ENCODE results near the gene ZNF212. TPM values are rescaled to one million over a fixed set of nuclear protein-coding genes. Genes with fewer than 3 reads are reported as not detected.

ZNF212 gene
- total RNA-seq (2014; rRNA removed; shearing (Covaris generic); ENCODE audit: low replicate concordance): 11.6 and 15.8 TPM in 2 replicates

DNA sequence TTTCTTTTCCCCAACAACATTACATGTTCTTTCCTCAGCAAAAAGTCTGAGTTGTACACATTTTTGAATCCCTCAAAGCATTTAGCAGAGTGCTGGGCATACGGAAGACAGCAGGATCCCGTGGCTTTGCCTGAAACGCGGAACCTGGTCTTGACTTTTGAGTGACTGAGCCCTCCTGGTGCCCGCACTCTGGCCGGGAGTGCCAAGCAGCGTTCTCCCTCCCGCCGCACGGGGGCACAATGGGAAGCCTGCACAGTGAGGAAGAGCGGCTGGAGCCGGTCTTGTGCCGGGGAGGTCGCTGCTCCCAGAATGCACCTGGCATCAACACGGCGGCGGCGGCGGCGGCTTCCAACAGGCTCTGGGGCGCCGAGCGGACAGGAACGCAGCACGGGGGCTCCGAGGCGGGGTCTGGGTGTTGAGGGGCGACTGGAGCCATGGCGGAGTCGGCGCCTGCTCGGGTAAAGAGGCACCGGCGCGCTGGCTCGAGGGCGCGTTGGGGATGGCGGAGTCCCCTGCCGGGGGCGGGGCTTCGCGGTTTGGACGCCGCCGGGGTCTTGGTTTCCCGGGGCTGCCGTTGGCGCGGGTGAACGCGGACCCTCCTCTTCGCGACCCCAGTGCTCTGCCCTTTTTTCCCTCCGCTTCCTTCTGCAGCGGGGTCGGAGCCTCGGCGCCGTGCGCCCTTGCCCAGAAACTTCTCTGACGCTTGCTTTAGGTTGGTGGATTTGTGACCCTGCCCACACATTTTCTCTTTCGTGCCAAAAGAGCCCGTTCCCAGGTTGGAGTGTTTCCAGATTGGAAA is at the start of gene ZNF212:
ZNF212 (plus strand) TSS at position 307 of the 799 bp plus-strand sequence; CDS start at position 435, 128 bp downstream.
- DNase-seq (ENCODE audit: low read depth): peak; percentile 92
- in situ Hi-C loops (cut with HindIII; ENCODE audit: low pct_unique_long_range_greater_than_20kb, low sequenced_read_pairs): no loop called here

GRCh38 chr7:149191851-149192250 is 47.6 kb upstream of the ZNF212 start:
- in situ Hi-C loops (cut with HindIII; ENCODE audit: low pct_unique_long_range_greater_than_20kb, low sequenced_read_pairs): no loop called here
- DNase-seq (ENCODE audit: low read depth): no peak

DNA sequence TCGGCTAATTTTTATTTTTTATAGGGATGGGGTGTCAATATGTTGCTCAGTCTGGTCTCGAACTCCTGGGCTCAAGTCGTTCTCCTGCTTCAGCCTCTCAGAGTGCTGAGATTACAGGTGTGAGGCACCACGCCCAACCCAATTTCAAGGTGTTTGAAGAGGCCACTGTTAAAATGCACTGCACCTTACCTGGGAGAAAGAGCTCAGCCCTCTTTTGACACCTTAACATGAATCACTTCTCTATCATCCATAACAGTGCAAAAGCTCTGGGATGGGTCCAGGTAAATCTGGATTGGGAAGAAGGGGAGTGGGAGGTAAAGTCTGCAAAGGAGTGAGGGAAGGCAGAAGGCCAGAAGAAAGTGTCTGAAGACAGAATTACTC is 44.7 kb upstream of the ZNF212 start:
- no peak for DNase-seq (ENCODE audit: low read depth)
- in situ Hi-C loops (cut with HindIII; ENCODE audit: low pct_unique_long_range_greater_than_20kb, low sequenced_read_pairs): no loop called here

DNA sequence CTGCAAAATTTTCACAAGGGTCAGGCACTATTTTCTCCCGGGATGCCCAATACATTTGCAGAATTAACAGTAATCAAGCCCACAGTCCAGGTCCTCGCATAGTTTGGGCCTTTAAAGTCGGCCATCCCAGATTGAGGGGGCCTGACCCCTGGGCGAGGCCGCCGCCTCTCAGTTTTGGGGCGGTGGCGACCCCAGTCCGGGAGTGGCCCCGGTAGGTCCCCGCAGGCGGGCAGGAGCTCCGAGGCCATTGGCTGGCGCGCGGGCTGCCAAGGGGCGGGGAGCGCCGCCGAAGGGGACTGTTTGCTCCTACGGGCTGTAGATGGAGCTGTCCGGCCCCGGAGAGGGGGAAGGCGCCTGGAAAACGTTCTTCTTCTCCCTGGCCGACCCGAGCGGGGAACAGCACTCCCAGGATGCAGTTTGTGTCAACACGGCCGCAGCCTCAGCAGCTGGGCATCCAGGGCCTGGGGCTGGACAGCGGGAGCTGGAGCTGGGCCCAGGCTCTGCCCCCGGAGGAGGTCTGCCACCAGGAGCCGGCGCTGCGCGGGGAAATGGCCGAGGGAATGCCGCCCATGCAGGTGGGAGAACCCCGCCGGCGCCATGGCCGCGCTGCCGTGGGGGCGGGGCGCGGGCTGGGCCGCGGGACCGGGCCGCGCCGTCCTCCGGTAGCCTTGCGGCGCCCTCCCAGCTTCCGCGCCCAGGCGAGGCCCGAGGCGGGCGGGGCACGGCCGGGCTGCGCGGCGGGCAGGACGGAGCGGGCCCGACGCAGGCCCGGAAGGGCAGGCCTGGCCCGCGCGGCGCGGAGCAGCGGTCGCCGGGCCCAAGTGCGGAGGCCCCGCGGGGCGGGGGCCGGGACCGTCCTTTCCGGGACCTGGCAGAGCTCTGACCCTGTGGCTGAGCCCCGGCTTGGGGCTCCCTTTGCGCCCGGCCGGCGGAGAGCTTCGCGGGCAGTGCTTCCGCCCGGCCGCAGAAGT is 44.0 kb upstream of the ZNF212 start, which contains the start of gene ZNF282:
ZNF282 (plus strand) TSS at position 367 of the 971 bp plus-strand sequence; CDS start at position 411, 44 bp downstream.
- DNase-seq (ENCODE audit: low read depth): peak; percentile 92
- in situ Hi-C loops (cut with HindIII; ENCODE audit: low pct_unique_long_range_greater_than_20kb, low sequenced_read_pairs): no loop called here

- in situ Hi-C loops (cut with HindIII; ENCODE audit: low pct_unique_long_range_greater_than_20kb, low sequenced_read_pairs): no loop called here
- peak; percentile 25 for DNase-seq (ENCODE audit: low read depth)
These were observed 43.2 kb upstream of the ZNF212 start for GRCh38 chr7:149196151-149196704.

GRCh38 chr7:149196705-149197171 is 42.7 kb upstream of the ZNF212 start:
- peak; percentile 22 for DNase-seq (ENCODE audit: low read depth)
- in situ Hi-C loops (cut with HindIII; ENCODE audit: low pct_unique_long_range_greater_than_20kb, low sequenced_read_pairs): no loop called here

- in situ Hi-C loops (cut with HindIII; ENCODE audit: low pct_unique_long_range_greater_than_20kb, low sequenced_read_pairs): no loop called here
- no peak for DNase-seq (ENCODE audit: low read depth)
These were observed 41.8 kb upstream of the ZNF212 start for GRCh38 chr7:149197675-149198074.

DNA sequence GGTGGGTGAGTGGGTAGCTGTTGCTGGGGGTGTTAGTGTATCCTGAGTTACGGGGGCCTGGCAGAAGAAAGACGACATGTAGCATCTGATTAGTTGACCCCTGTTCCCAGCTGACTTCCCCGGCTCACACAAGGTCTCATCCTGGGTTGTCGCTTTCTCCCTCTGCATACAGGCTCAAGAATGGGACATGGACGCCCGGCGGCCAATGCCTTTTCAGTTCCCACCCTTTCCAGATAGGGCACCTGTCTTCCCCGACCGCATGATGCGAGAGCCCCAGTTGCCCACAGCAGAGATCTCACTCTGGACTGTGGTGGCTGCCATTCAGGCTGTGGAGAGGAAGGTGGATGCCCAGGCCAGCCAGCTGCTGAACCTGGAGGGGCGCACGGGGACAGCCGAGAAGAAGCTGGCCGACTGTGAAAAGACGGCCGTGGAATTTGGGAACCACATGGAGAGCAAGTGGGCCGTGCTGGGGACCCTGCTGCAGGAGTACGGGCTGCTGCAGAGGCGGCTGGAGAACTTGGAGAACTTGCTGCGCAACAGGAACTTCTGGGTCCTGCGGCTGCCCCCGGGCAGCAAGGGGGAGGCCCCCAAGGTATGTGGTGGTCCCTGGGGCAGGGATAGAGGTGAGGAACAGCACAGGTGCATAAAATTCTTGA is 41.2 kb upstream of the ZNF212 start:
- in situ Hi-C loops (cut with HindIII; ENCODE audit: low pct_unique_long_range_greater_than_20kb, low sequenced_read_pairs): no loop called here
- DNase-seq (ENCODE audit: low read depth): no peak

DNA sequence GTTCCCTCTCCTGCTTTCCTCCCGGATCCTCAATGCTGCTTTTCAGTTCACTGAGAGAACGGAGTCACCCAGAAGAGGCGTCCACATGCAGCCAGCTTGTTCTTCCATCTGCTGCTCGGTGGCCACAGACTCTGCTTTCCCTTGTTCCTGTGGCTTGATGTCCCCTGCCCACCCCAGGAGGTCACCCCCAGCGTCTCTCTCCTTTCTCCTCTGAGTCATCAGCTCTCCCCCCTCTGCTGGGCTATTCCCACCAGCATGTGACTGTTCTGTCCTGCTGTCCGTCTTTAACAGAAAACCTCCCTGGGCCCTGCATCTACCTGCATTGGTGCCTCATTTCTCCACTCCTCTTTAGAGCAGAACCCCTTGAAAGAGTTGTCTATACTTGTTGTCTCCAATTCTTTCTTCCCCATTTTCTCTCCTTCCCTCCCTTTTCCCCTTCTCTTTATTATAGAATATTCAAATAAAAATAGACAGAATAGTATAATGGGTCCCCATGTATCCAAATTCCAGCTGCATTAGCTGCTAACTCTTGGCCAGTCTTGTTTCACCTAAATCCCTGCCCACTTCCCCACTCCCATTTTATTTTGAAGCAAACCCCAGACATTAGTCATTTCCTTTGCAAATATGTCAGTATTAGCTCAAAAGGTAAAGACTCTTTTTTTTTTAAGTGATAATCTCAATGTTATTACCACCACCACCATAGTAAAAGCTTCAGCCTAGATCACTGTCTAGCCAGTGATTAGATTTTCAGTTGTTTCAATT is 40.0 kb upstream of the ZNF212 start:
- in situ Hi-C loops (cut with HindIII; ENCODE audit: low pct_unique_long_range_greater_than_20kb, low sequenced_read_pairs): no loop called here
- no peak for DNase-seq (ENCODE audit: low read depth)

DNA sequence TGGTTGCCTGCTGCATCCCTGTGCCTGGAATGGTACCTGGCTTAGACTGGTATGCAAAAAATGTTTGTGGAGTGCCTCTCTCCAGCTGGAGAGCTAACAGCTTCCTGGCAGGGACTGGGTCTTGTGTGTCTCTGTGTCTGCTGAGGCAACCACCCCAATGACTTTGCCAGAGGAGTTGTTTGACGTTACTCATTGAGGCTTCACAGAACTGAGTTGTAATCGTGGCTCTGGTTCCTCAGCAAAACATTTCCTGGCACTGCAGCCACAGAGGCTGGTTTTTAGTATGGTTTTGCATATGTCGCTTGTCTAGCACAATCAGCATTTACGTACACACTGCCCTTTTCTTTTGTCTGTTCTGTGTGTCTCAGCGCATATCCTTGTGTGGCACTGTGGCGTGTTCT is 36.6 kb upstream of the ZNF212 start:
- no peak for DNase-seq (ENCODE audit: low read depth)
- in situ Hi-C loops (cut with HindIII; ENCODE audit: low pct_unique_long_range_greater_than_20kb, low sequenced_read_pairs): no loop called here

- in situ Hi-C loops (cut with HindIII; ENCODE audit: low pct_unique_long_range_greater_than_20kb, low sequenced_read_pairs): no loop called here
- DNase-seq (ENCODE audit: low read depth): no peak
These were observed 33.6 kb upstream of the ZNF212 start for GRCh38 chr7:149205690-149206381.

DNA sequence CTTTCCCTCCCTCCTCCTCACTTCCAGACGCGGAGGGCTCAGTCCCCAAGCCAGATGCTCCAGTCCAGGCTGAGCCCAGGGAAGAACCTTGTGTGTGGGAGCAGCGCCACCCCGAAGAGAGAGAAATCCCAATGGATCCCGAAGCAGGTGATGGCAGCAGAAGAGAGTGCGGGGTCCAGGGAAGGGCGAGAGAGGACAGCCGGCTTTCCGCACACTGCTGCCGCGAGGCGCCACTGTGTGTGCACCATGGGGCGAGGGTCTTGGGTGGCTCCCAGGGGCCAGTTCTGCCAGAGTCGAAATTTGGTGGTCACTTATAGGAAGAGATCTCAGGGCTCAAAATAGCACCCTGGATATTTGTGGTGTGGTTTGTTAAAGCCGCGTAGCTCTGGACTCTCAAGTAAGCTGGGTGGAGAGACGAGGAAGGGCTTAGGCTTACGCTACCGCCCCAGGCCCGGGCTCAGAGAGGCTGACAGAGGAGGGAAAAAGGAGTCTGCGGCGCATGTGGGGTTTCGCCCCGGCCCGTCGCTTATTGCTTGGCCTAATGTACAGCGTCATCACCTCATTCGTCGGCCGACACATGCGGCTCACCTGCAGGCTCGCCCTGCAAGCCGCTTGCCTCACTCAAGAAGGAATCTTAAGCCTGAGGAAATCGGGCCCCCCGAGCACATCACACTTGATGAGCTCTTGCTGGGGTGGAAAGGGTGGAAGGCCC is 32.0 kb upstream of the ZNF212 start:
- DNase-seq (ENCODE audit: low read depth): no peak
- in situ Hi-C loops (cut with HindIII; ENCODE audit: low pct_unique_long_range_greater_than_20kb, low sequenced_read_pairs): no loop called here

DNA sequence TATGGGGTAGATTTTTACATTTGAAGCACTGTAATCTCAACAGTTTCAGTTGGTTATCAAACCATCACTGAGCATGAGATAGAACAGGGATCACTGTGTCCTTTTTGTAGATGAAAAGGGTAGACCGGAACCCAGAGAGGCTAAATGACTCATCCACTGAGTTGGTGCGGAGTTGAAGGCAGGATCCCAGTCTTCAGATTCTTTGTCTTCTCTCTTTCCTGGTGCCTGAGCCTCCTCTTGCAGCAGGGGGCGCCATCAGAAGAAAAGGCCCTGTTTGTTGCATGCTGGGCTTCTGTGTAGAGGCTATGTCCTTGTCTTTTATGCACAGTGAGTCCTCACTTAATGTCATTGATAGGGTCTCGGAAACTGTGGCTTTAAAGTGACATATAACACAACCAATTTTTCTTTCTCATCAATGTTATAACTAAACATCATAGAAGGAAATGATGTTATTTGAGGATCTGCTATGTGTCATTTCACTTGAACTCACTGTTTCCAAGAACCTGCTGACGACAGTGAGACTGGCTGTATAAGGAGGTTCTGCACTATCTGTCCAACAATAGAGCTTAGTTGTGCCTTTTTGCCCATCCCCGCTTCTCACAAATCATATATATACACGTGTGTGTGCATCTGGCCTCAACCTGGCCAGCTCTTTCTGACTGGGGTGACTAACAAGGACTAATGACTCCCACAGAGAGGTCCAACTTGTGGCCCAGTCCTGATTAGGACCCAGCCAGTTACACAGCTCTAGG is 29.8 kb upstream of the ZNF212 start:
- DNase-seq (ENCODE audit: low read depth): peak; percentile 56
- in situ Hi-C loops (cut with HindIII; ENCODE audit: low pct_unique_long_range_greater_than_20kb, low sequenced_read_pairs): no loop called here

- no peak for DNase-seq (ENCODE audit: low read depth)
- in situ Hi-C loops (cut with HindIII; ENCODE audit: low pct_unique_long_range_greater_than_20kb, low sequenced_read_pairs): no loop called here
These were observed 28.9 kb upstream of the ZNF212 start for GRCh38 chr7:149210551-149210950.

DNA sequence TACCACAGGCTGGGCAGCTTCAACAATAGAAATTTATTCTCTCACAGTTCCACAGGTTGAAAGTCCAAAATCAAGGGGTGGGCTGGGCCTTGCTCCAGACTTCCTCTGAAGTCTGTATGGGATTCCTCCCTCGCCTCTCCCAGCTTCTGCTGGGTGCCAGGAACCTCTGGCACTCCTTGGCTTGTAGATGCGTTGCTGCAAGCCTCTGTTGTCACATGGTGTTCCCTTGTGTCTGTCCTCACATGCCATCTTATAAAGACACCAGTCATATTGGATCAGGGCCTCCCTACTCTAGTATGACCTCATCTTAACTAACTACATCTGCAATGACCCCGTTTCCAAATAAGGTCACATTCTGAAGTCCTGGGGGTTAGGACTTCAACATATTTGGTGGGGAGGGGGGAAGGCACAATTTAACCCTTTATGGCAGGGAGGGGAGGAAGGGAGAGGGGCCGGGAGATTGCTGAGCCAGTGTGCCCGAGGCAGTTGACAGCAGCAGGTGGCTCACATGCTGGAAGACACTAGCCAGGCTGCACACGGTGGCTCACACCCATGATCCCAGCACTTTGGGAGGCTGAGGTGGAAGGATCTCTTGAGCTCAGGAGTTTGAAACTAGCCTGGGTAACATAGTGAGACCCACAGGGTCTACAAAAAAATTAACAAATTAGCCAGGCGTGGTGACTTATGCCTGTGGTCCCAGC is 25.3 kb upstream of the ZNF212 start:
- no peak for DNase-seq (ENCODE audit: low read depth)
- in situ Hi-C loops (cut with HindIII; ENCODE audit: low pct_unique_long_range_greater_than_20kb, low sequenced_read_pairs): no loop called here
